Body of pancreas (tissue), 4 donors: ENCODE data around the gene MYOG.

Experiments
- CTCF ChIP-seq, 7 experiments: fragments of 450-650 bp in 4 of 7; fragments of 200-600 bp in 3 of 7; sonication (generic) in 3 of 7; IDR thresholded peaks; one replicate each; pipeline ENCODE4 v1.5.1; 2016 to 2019; ENCODE audit warnings: antibody characterized with exemption in 7 of 7
- POLR2A ChIP-seq, 3 donors: fragments of 450-650 bp; IDR thresholded peaks; one replicate each; pipeline ENCODE4 v1.6.1; 2016; ENCODE audit warnings: antibody characterized with exemption in 3 of 3, mild to moderate bottlenecking in 2 of 3

- no peak for TF ChIP-seq CTCF (IDR thresholded peaks at IDR 0.05)
- TF ChIP-seq POLR2A (IDR thresholded peaks at IDR 0.05), result no peak
Measured at GRCh38 chr1:203033287-203033686, 52.5 kb downstream of the MYOG start.
